Measurements from ENCODE around the gene CDCA4. TPM values are rescaled to one million over a fixed set of nuclear protein-coding genes. Genes with fewer than 3 reads are reported as not detected.

Gene CDCA4
- total RNA-seq, 1 donor from 2014 or later, result 21.5 TPM

- TF ChIP-seq CTCF (IDR thresholded peaks at IDR 0.05; ENCODE audit: unreplicated experiment), result no peak
- H3K4me1 Mint-ChIP-seq (ENCODE audit: low read depth), result peaks cover 13% of the 10 kb centered on the region
- no peak overlapping the region for H3K4me3 Mint-ChIP-seq (ENCODE audit: low read depth)
- no peaks in the 10 kb centered on the region for H3K9me3 Mint-ChIP-seq (ENCODE audit: low read depth)
- H3K27me3 Mint-ChIP-seq, result peaks cover 17% of the 10 kb centered on the region
- no peaks in the 10 kb centered on the region for H3K36me3 Mint-ChIP-seq (ENCODE audit: insufficient read depth)
- no peak for DNase-seq (ENCODE audit: low spot score, unreplicated experiment)
- no peak overlapping the region for H3K27ac Mint-ChIP-seq
These were observed 3.1 kb upstream of the CDCA4 start for GRCh38 chr14:105023791-105024480.

GRCh38 chr14:105023144-105023543, 2.3 kb upstream of the CDCA4 start:
- H3K4me3 Mint-ChIP-seq (ENCODE audit: low read depth), result no peak overlapping the region

DNA sequence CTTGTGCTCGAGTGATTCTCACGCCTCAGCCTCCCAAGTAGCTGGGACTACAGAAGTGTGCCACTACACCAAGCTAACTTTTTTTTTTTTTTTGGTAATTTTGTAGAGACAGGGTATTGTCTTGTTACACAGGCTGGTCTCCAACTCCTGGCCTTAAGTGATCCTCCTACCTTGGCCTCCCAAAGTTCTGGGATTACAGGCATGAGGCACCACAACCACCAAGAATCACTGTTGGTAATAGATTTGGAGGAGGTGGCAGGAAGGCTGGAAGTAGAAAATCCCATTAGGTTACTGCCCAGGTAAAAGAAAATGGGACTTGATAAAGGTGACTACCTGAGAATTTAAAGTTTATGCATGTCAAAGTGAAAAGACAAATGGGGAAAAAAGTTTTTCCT, 1.4 kb upstream of the CDCA4 start:
- Mint-ChIP-seq H3K36me3 (ENCODE audit: insufficient read depth) (no peaks in the 10 kb centered on the region), H3K27me3 (peaks cover 4% of the 10 kb centered on the region), H3K4me1 (ENCODE audit: low read depth) (peaks cover 21% of the 10 kb centered on the region), H3K27ac (no peak overlapping the region), H3K4me3 (ENCODE audit: low read depth) (peak overlapping the region; percentile 84), H3K9me3 (ENCODE audit: low read depth) (no peaks in the 10 kb centered on the region)
- TF ChIP-seq CTCF (IDR thresholded peaks at IDR 0.05; ENCODE audit: unreplicated experiment), result no peak
- DNase-seq (ENCODE audit: low spot score, unreplicated experiment), result no peak

More at GRCh38 chr14:105023144-105023543, 2.3 kb upstream of the CDCA4 start:
- no peak for DNase-seq (ENCODE audit: low spot score, unreplicated experiment)
- H3K27me3 Mint-ChIP-seq, result peaks cover 9% of the 10 kb centered on the region
- no peak overlapping the region for H3K27ac Mint-ChIP-seq
- peaks cover 17% of the 10 kb centered on the region for H3K4me1 Mint-ChIP-seq (ENCODE audit: low read depth)
- no peaks in the 10 kb centered on the region for H3K9me3 Mint-ChIP-seq (ENCODE audit: low read depth)
- no peak for TF ChIP-seq CTCF (IDR thresholded peaks at IDR 0.05; ENCODE audit: unreplicated experiment)
- no peaks in the 10 kb centered on the region for H3K36me3 Mint-ChIP-seq (ENCODE audit: insufficient read depth)

DNA sequence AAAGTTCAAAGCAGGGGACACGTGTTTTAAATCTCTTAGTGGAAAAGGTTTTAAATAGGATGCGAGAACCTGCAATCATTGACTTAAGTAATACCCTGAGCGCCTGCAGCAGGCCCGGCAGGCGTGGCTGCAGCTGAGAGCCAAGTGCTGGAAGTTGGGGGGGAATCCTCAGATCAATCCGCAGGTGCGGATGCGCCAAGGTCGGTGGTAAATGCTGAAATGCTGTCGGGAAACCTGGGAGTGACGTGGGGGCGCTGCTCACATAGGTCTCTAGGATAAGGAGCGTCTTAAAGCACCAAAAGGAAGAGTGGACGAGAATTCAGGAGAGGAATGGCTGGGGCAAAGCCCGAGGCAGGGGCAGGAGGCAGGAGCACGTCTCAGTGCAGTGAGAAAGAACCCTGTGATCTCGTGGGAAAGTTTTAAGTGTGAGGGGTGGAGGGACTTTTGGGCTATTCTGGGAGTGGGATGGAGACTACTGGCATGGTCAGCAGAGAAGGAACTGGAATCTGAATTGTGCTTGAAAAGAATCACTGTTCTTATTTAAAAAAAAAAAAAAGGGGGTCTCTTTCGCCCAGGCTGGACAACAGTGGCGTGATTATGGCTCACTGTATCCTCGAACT, 883 bp upstream of the CDCA4 start:
- peak overlapping the region; percentile 97 for H3K27ac Mint-ChIP-seq
- peaks cover 23% of the 10 kb centered on the region for H3K4me1 Mint-ChIP-seq (ENCODE audit: low read depth)
- TF ChIP-seq CTCF (IDR thresholded peaks at IDR 0.05; ENCODE audit: unreplicated experiment), result peak; percentile 43
- H3K4me3 Mint-ChIP-seq (ENCODE audit: low read depth), result peak overlapping the region; percentile 84
- no peaks in the 10 kb centered on the region for H3K36me3 Mint-ChIP-seq (ENCODE audit: insufficient read depth)
- no peaks in the 10 kb centered on the region for H3K9me3 Mint-ChIP-seq (ENCODE audit: low read depth)
- DNase-seq (ENCODE audit: low spot score, unreplicated experiment), result peak; percentile 36
- H3K27me3 Mint-ChIP-seq, result peaks cover 4% of the 10 kb centered on the region

DNA sequence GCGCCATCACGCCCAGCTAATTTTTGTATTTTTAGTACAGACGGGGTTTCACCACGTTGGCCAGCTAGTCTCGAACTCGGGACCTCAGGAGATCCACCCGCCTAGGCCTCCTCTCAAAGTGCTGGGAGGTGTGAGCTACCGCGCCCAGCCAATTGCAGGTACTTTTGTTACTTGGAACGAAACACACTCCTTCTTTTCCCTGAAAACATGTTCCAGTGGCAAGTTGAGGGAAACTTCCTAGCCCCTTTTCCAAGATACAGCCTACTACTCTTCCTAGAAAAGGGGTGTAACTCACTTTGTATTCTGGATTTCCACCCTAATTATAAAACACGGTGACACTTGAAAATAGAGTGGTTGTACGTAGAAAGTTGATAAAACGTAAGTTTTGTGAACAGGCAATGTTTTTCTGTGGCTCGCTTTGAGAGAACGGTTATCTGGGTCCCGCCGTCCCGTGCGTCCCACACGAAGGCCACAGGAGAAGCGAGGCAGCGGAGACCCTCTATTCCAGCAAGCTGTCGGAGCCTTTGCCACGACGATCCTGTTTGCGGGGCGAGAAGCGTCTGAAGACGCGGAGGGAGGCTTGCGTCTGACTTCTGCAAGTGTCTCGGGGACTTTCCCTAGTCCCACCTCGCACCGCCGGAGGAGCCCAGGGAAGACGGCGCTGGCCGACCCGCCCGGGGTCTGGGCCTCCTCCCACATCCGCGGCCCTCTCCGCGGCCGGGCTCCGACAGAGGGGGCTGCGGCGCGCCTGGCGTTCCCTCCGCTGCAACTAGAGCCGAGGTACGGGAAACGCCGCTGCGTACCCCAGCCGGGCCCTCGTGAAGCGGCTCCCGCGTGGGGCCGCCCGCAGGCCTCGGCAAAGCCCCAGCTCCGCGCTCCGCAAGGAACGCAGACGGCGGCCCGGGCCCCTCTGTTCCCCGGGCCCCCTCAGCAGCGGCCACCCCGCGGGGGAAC, 745 bp downstream of the CDCA4 start:
- no peaks in the 10 kb centered on the region for H3K9me3 Mint-ChIP-seq (ENCODE audit: low read depth)
- peaks cover 27% of the 10 kb centered on the region for H3K4me1 Mint-ChIP-seq (ENCODE audit: low read depth)
- peak; percentile 33 for TF ChIP-seq CTCF (IDR thresholded peaks at IDR 0.05; ENCODE audit: unreplicated experiment)
- H3K36me3 Mint-ChIP-seq (ENCODE audit: insufficient read depth), result no peaks in the 10 kb centered on the region
- H3K4me3 Mint-ChIP-seq (ENCODE audit: low read depth), result peak overlapping the region; percentile 84
- H3K27me3 Mint-ChIP-seq, result no peaks in the 10 kb centered on the region
- DNase-seq (ENCODE audit: low spot score, unreplicated experiment), result peak; percentile 49
- H3K27ac Mint-ChIP-seq, result peak overlapping the region; percentile 96

All from progenitor cell of endocrine pancreas (in vitro differentiated cells).